GM13976 (cell line): ENCODE measurements around the gene GNA12.

ENCODE experiments used
- DNase-seq: peaks from one replicate; pipeline ENCODE4 v3.0.0; 2012; ENCODE audit warnings: low spot score
- CTCF ChIP-seq: IDR thresholded peaks from 2 replicates; pipeline ENCODE4 v1.5.1; 2012; ENCODE audit warnings: borderline replicate concordance, mild to moderate bottlenecking; ENCODE audit not compliant: insufficient read depth; ENCODE audit errors: extremely low read depth, missing control alignments, control extremely low read depth
- in situ Hi-C: fragments of 300-500 bp; cut with MboI; formaldehyde crosslinking; loops from one replicate; pipeline ENCODE4 v1.12.0; 2022; ENCODE audit warnings: low sequenced_read_pairs, mixed read lengths, inconsistent platforms; ENCODE audit not compliant: unreplicated experiment

GNA12 gene

GRCh38 chr7:2853147-2853546, 9.0 kb upstream of the GNA12 start:
- in situ Hi-C loops, result no loop called here

GRCh38 chr7:2851497-2851896, 7.4 kb upstream of the GNA12 start:
- DNase-seq, result no peak
- in situ Hi-C loops, result no loop called here
- no peak for TF ChIP-seq CTCF

More at GRCh38 chr7:2853147-2853546, 9.0 kb upstream of the GNA12 start:
- DNase-seq, result no peak
- TF ChIP-seq CTCF, result no peak

- DNase-seq, result no peak
- in situ Hi-C loops, result no loop called here
- TF ChIP-seq CTCF, result no peak
Measured at GRCh38 chr7:2849941-2850766, 6.0 kb upstream of the GNA12 start.

- no peak for TF ChIP-seq CTCF
Measured at GRCh38 chr7:2845034-2845592, 1.0 kb upstream of the GNA12 start.

GRCh38 chr7:2843711-2844152, 376 bp downstream of the GNA12 start:
- no peak for TF ChIP-seq CTCF
- in situ Hi-C loops, result no loop called here
- no peak for DNase-seq

More at GRCh38 chr7:2845034-2845592, 1.0 kb upstream of the GNA12 start:
- DNase-seq, result no peak
- in situ Hi-C loops, result no loop called here

- DNase-seq, result no peak
- no peak for TF ChIP-seq CTCF
- in situ Hi-C loops, result no loop called here
Measured at GRCh38 chr7:2843191-2843685, 870 bp downstream of the GNA12 start.
